K562 (cell line): ENCODE measurements around the gene SORBS2. TPM values are rescaled to one million over a fixed set of nuclear protein-coding genes. Genes with fewer than 3 reads are reported as not detected.

Experiments
- ATAC-seq: fragments of 200-7000 bp; cut with Tn5 transposase; 3 replicates; pipeline ENCODE4 v1.9.1; 2020; ENCODE audit warnings: moderate library complexity
- BruUV-seq: library from RNA; stranded (reverse); fragments of 400-500 nt; replicated peaks from 2 replicates; lab custom pipeline; 2021; lab: Mats Ljungman, UMichigan
- CTCF ChIA-PET: fragments of 300-600 bp; formaldehyde crosslinking; extraction: SDS; loops from one replicate; lab custom pipeline; 2021; ENCODE audit warnings: low intra/inter-chr PET ratio; lab: Yijun Ruan, JAX
- POLR2A ChIA-PET: fragments of 300-600, 350-650 bp; sonication (Branson Sonifier 250); formaldehyde crosslinking; extraction: SDS; loops from one replicate; lab custom pipeline; 2021; ENCODE audit warnings: antibody characterized with exemption, inconsistent platforms; lab: Yijun Ruan, JAX
- DNase-seq, 4 experiments: peaks; one replicate each; pipeline versions ENCODE4 v3.0.0 to v3.0.0-alpha.2; 2011 to 2018; ENCODE audit warnings: low spot score in 3 of 4, mixed read lengths in 3 of 4; ENCODE audit errors: extremely low read depth in 1 of 4
- FAIRE-seq: peaks from 2 replicates; lab custom pipeline; 2011; peaks lifted over from hg19 to GRCh38; lab: Jason Lieb, UNC
- H2AFZ ChIP-seq: 2 replicates; pipeline ENCODE4 v1.6.0; 2011; ENCODE audit warnings: low read depth, low read length, control low read depth, inconsistent platforms
- H3K27ac ChIP-seq: fragments of 200-600 bp; 3 replicates; pipeline ENCODE4 v1.8.0; 2011; ENCODE audit warnings: low read depth, mild to moderate bottlenecking, control low read depth, inconsistent platforms, low read length, moderate library complexity, mixed read lengths; ENCODE audit errors: extremely low read depth
- H3K27me3 ChIP-seq, 2 experiments: fragments of 300-600 bp in 1 of 2; 2 replicates in 1 of 2; 3 replicates in 1 of 2; pipeline versions ENCODE4 v1.6.0 to v1.8.0; 2011; ENCODE audit warnings: inconsistent platforms in 2 of 2, low read length in 2 of 2, mild to moderate bottlenecking in 1 of 2, mixed read lengths in 1 of 2, moderate library complexity in 1 of 2; ENCODE audit not compliant: control insufficient read depth in 2 of 2, insufficient read depth in 2 of 2
- H3K36me3 ChIP-seq: fragments of 300-600 bp; 3 replicates; pipeline ENCODE4 v1.8.0; 2011; ENCODE audit warnings: mild to moderate bottlenecking, low read length, inconsistent platforms; ENCODE audit not compliant: control insufficient read depth, insufficient read depth
- H3K4me1 ChIP-seq, 2 experiments: fragments of 200-600 bp in 1 of 2; replicated peaks in 1 of 2; 2 replicates in 1 of 2; 3 replicates in 1 of 2; pipeline versions ENCODE4 v1.5.1 to v1.8.0; 2011; ENCODE audit warnings: inconsistent platforms in 2 of 2, low read length in 2 of 2, mild to moderate bottlenecking in 1 of 2, mixed read lengths in 1 of 2, moderate library complexity in 1 of 2; ENCODE audit not compliant: control insufficient read depth in 2 of 2, insufficient read depth in 2 of 2
- H3K4me2 ChIP-seq: 2 replicates; pipeline ENCODE4 v1.6.1; 2011; ENCODE audit warnings: low read length, control low read depth, inconsistent platforms, mixed read lengths; ENCODE audit not compliant: insufficient read depth
- H3K4me3 ChIP-seq: fragments of 200-600 bp; sonication (generic), shearing (Covaris generic); 2 replicates; pipeline ENCODE4 v1.5.1; 2016; ENCODE audit warnings: control low read depth, inconsistent platforms
- H3K79me2 ChIP-seq: fragments of 200-600 bp; 3 replicates; pipeline ENCODE4 v1.8.0; 2011; ENCODE audit warnings: low read length, inconsistent platforms; ENCODE audit not compliant: control insufficient read depth, insufficient read depth
- H3K9ac ChIP-seq, 2 experiments: 2 replicates each; pipeline versions ENCODE4 v1.6.0 to v1.6.1; 2011; ENCODE audit warnings: low read depth in 2 of 2, low read length in 2 of 2, control low read depth in 1 of 2, inconsistent platforms in 1 of 2, mild to moderate bottlenecking in 1 of 2, mixed read lengths in 1 of 2; ENCODE audit not compliant: insufficient read depth in 1 of 2
- H3K9me1 ChIP-seq: one replicate; pipeline ENCODE4 v1.6.0; 2011; ENCODE audit warnings: inconsistent platforms, mild to moderate bottlenecking, low read length, moderate library complexity; ENCODE audit not compliant: control insufficient read depth, insufficient read depth
- H3K9me3 ChIP-seq: replicated peaks from 2 replicates; pipeline ENCODE4 v1.5.1; 2011; ENCODE audit warnings: low read depth, low read length, inconsistent platforms; ENCODE audit not compliant: control insufficient read depth, insufficient read depth
- H4K20me1 ChIP-seq: replicated peaks from 2 replicates; pipeline ENCODE4 v1.6.1; 2011; ENCODE audit warnings: low read length, inconsistent platforms, mixed read lengths; ENCODE audit not compliant: control insufficient read depth, insufficient read depth
- ARID2 ChIP-seq: fragments of 450-650 bp; IDR thresholded peaks from 2 replicates; pipeline ENCODE4 v1.6.1; 2017; ENCODE audit warnings: antibody characterized with exemption, mild to moderate bottlenecking
- CHCHD3 ChIP-seq: fragments of 250-450 bp; sonication (Bioruptor Pico); IDR thresholded peaks from 2 replicates; pipeline ENCODE4 v2.1.2; 2022; ENCODE audit warnings: mild to moderate bottlenecking
- ELF1 ChIP-seq: fragments of 200-800 bp; sonication (Bioruptor generic); IDR thresholded peaks from 2 replicates; pipeline ENCODE4 v1.6.1; 2016; ENCODE audit warnings: missing genetic modification characterization, missing compliant biosample characterization
- EP400 ChIP-seq: fragments of 450-650 bp; IDR thresholded peaks from 2 replicates; pipeline ENCODE4 v1.6.1; 2017; ENCODE audit warnings: antibody characterized with exemption, mild to moderate bottlenecking, moderate library complexity
- ETV6 ChIP-seq, 3 experiments: fragments of 150-350 bp in 1 of 3; sonication (generic) in 1 of 3; formaldehyde crosslinking in 1 of 3; IDR thresholded peaks; 2 replicates each; pipeline versions ENCODE4 v1.6.1 to v1.8.0; 2014 to 2022; ENCODE audit warnings: borderline replicate concordance in 2 of 3, low read depth in 2 of 3, antibody characterized with exemption in 1 of 3, low read length in 1 of 3, mild to moderate bottlenecking in 1 of 3, missing genetic modification reagents in 1 of 3
- FOXK2 ChIP-seq, 2 experiments: fragments of 450-650 bp; IDR thresholded peaks in 1 of 2; conservative IDR thresholded peaks in 1 of 2; 2 replicates each; pipeline ENCODE4 v1.6.1; 2016; ENCODE audit warnings: low read depth in 2 of 2, mild to moderate bottlenecking in 1 of 2
- HDGF ChIP-seq: fragments of 450-650 bp; IDR thresholded peaks from 2 replicates; pipeline ENCODE4 v1.6.1; 2016
- KAT8 ChIP-seq: fragments of 450-650 bp; IDR thresholded peaks from 2 replicates; pipeline ENCODE4 v1.6.1; 2016; ENCODE audit warnings: low read depth, mild to moderate bottlenecking
- NCOA4 ChIP-seq: fragments of 450-650 bp; IDR thresholded peaks from 2 replicates; pipeline ENCODE4 v1.6.1; 2018; ENCODE audit warnings: mild to moderate bottlenecking; ENCODE audit not compliant: partially characterized antibody
- RBM17 ChIP-seq: fragments of 200-400 bp; formaldehyde crosslinking; IDR thresholded peaks from 2 replicates; pipeline ENCODE4 v1.6.1; 2017; ENCODE audit warnings: low read depth, mild to moderate bottlenecking, low read length, borderline replicate concordance
- RCOR1 ChIP-seq, 2 experiments: IDR thresholded peaks; 2 replicates each; pipeline ENCODE4 v1.6.1; 2012; ENCODE audit warnings: low read depth in 2 of 2, low read length in 2 of 2, borderline replicate concordance in 1 of 2, improper control_type of control experiment in 1 of 2
- ZBTB2 ChIP-seq: fragments of 450-650 bp; IDR thresholded peaks from 2 replicates; pipeline ENCODE4 v1.6.1; 2016; ENCODE audit warnings: antibody characterized with exemption
- ZNF140 ChIP-seq: fragments of 250-450 bp; sonication (Bioruptor Pico); IDR thresholded peaks from 2 replicates; pipeline ENCODE4 v1.8.0; 2021; ENCODE audit warnings: moderate library complexity, mild to moderate bottlenecking, inconsistent platforms
- ZNF316 ChIP-seq: fragments of 450-650 bp; IDR thresholded peaks from 2 replicates; pipeline ENCODE4 v1.6.1; 2016
- WGBS: fragments of 100-300 bp; shearing (Covaris generic); methylation state at CpG from one replicate; pipeline ENCODE4 v1.1.6; 2016; ENCODE audit warnings: low coverage, mixed read lengths; ENCODE audit not compliant: insufficient coverage; ENCODE audit errors: missing lambda C conversion rate; 5-methylcytosine and 5-hydroxymethylcytosine counted together
- in situ Hi-C: fragments of 300-500 bp; cut with MboI; formaldehyde crosslinking; loops from 4 replicates; pipeline ENCODE4 v1.15.0; 2018; ENCODE audit warnings: inconsistent platforms, mixed read lengths
- intact Hi-C: fragments of 100-400 bp; cut with micrococcal nuclease; formaldehyde crosslinking; loops from 2 replicates; pipeline ENCODE4 v1.14.2; 2022
- polyA plus RNA-seq, 8 experiments: library from polyadenylated mRNA; depleted of rRNA in 4 of 8; stranded (reverse) in 5 of 8; unstranded in 3 of 8; fragments of >200 nt; fragmentation: Nextera tagmentation in 2 of 8; fragmentation: Illumina TruSeq in 1 of 8; extraction: Ambion mirVana in 2 of 8; extraction: Trizol in 1 of 8; gene quantifications; 2 replicates each; pipeline versions ENCODE4 v1.2.1 to v1.2.3, GENCODE V29; 2011 to 2014; ENCODE audit warnings: inconsistent platforms in 1 of 8, missing spikeins in 1 of 8
- total RNA-seq, 7 experiments: library from RNA; depleted of rRNA in 6 of 7; stranded (reverse); fragments of >200 nt in 6 of 7; fragmentation: Illumina TruSeq in 2 of 7; extraction: Trizol in 2 of 7; gene quantifications; 2 replicates each; pipeline versions ENCODE4 v1.2.1 to v1.2.3, GENCODE V29; 2011 to 2021; ENCODE audit warnings: low replicate concordance in 1 of 7
- TF ChIP-seq, protein P1 (sequence below): sonication (generic); IDR thresholded peaks from 2 replicates; pipeline ENCODE4 v1.6.1; 2016

The SORBS2 gene
- total and polyA plus RNA-seq, 9 of the 15 experiments (the other 6 are each of a cell fraction or from before 2014, with no cell fraction given) = 0.29 TPM; not detected in 8

DNA sequence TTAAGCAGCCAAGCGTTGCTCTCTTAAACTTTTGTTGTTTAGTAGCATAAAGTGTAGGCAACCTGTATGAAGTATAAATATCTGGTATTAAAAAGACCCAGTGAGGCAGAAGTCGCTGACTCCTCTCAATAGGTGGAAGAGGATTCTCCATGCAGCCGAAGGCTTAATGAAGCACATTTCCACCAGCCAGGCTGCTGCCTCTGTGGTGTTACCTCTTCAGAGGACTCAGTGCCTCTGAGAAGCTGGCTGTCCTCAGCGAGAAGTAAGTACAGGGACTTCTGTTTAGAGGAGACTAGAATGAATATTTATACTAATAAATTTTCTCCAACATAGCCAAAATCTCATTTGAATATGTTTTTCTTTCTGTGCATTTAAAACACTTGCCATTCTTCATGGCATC, 6.0 kb downstream of the SORBS2 start:
- WGBS = 0% methylated on average over 4 of the region's 4 CpGs
- H3K27ac ChIP-seq = no peak overlapping the region
- H3K4me2 ChIP-seq = no peak overlapping the region
- no peaks in the 10 kb centered on the region for H4K20me1 ChIP-seq
- ChIA-PET CTCF (no interaction called here), POLR2A (no interaction called here)
- H3K4me1 ChIP-seq = no peaks in the 10 kb centered on the region
- DNase-seq (no peak), FAIRE-seq (no peak), ATAC-seq (no peak)
- no TSS peak for BruUV-seq
- no peaks in the 10 kb centered on the region for H3K36me3 ChIP-seq
- TF ChIP-seq ETV6 (IDR thresholded peaks at IDR 0.05; ENCODE audit: borderline replicate concordance in 1 of 2, low read depth in 2 of 2, low read length in 1 of 2) = no peak
- TF ChIP-seq ETV6 (CRISPR knock-in tag; IDR thresholded peaks at IDR 0.05; ENCODE audit: borderline replicate concordance) = no peak
- TF ChIP-seq FOXK2 (conservative IDR thresholded peaks at IDR 0.05 in 1 of 2, IDR thresholded peaks at IDR 0.05 in 1 of 2; ENCODE audit: low read depth in 2 of 2) = no peak
- no peak for TF ChIP-seq NCOA4
- TF ChIP-seq RBM17 = no peak
- TF ChIP-seq ZNF140 (CRISPR knock-in tag) = no peak
- no peak for TF ChIP-seq KAT8
- no peak for TF ChIP-seq ZBTB2
- TF ChIP-seq HDGF = no peak
- no peak for TF ChIP-seq RCOR1 (IDR thresholded peaks at IDR 0.05; ENCODE audit: borderline replicate concordance in 1 of 2, low read depth in 2 of 2, low read length in 2 of 2)
- no peak for TF ChIP-seq ELF1 (tag)
- no peak for TF ChIP-seq CHCHD3
- TF ChIP-seq, protein P1, sequence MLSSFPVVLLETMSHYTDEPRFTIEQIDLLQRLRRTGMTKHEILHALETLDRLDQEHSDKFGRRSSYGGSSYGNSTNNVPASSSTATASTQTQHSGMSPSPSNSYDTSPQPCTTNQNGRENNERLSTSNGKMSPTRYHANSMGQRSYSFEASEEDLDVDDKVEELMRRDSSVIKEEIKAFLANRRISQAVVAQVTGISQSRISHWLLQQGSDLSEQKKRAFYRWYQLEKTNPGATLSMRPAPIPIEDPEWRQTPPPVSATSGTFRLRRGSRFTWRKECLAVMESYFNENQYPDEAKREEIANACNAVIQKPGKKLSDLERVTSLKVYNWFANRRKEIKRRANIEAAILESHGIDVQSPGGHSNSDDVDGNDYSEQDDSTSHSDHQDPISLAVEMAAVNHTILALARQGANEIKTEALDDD = no peak
- no peak for TF ChIP-seq ZNF316
- TF ChIP-seq EP400 = no peak
- TF ChIP-seq ARID2 = no peak
- H2AFZ ChIP-seq = no peak overlapping the region
- H3K9ac ChIP-seq = no peak overlapping the region
- H3K9me1 ChIP-seq = no peaks in the 10 kb centered on the region
- H3K4me3 ChIP-seq = no peak overlapping the region
- H3K9me3 ChIP-seq = no peaks in the 10 kb centered on the region
- peaks cover 8 to 12% of the 10 kb centered on the region in 2 experiments; a peak in 2 of 5 replicates for H3K27me3 ChIP-seq
- no peaks in the 10 kb centered on the region for H3K79me2 ChIP-seq
- intact Hi-C loops = no loop called here
- in situ Hi-C loops = no loop called here
